BE2C (cell line): Measurements from ENCODE around the gene PPP2R5C.

Experiments
- DNase-seq: peaks from one replicate; pipeline ENCODE4 v3.0.0-alpha.2; 2020
- H3K27me3 ChIP-seq: fragments of 250-450 bp; sonication (Bioruptor Pico); 2 replicates; pipeline ENCODE4 v1.5.1; 2020; ENCODE audit warnings: mild to moderate bottlenecking
- H3K36me3 ChIP-seq: fragments of 250-450 bp; sonication (Bioruptor Pico); 2 replicates; pipeline ENCODE4 v1.5.1; 2020; ENCODE audit warnings: mild to moderate bottlenecking
- H3K4me1 ChIP-seq: fragments of 250-450 bp; sonication (Bioruptor Pico); 2 replicates; pipeline ENCODE4 v1.5.1; 2020
- H3K4me3 ChIP-seq: 2 replicates; pipeline ENCODE4 v1.5.1; 2011; ENCODE audit warnings: low read depth, low read length
- H3K9me3 ChIP-seq: fragments of 250-450 bp; sonication (Bioruptor Pico); 2 replicates; pipeline ENCODE4 v1.5.1; 2020
- TF ChIP-seq, protein P1 (sequence below): IDR thresholded peaks from 2 replicates; pipeline ENCODE4 v1.5.1; 2012; ENCODE audit warnings: mild to moderate bottlenecking, low read depth, low read length

PPP2R5C gene

GRCh38 chr14:101732118-101732517, 29.4 kb upstream of the PPP2R5C start:
- Histone ChIP-seq H3K4me3 (no peak overlapping the region), H3K9me3 (no peaks in the 10 kb centered on the region), H3K27me3 (no peaks in the 10 kb centered on the region), H3K4me1 (no peaks in the 10 kb centered on the region), H3K36me3 (no peaks in the 10 kb centered on the region)
- no peak for DNase-seq
- TF ChIP-seq, protein P1, sequence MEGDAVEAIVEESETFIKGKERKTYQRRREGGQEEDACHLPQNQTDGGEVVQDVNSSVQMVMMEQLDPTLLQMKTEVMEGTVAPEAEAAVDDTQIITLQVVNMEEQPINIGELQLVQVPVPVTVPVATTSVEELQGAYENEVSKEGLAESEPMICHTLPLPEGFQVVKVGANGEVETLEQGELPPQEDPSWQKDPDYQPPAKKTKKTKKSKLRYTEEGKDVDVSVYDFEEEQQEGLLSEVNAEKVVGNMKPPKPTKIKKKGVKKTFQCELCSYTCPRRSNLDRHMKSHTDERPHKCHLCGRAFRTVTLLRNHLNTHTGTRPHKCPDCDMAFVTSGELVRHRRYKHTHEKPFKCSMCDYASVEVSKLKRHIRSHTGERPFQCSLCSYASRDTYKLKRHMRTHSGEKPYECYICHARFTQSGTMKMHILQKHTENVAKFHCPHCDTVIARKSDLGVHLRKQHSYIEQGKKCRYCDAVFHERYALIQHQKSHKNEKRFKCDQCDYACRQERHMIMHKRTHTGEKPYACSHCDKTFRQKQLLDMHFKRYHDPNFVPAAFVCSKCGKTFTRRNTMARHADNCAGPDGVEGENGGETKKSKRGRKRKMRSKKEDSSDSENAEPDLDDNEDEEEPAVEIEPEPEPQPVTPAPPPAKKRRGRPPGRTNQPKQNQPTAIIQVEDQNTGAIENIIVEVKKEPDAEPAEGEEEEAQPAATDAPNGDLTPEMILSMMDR = no peak

GRCh38 chr14:101733211-101733610, 28.3 kb upstream of the PPP2R5C start:
- peak; percentile 56 for DNase-seq
- Histone ChIP-seq H3K9me3 (no peaks in the 10 kb centered on the region), H3K4me3 (no peak overlapping the region), H3K27me3 (no peaks in the 10 kb centered on the region), H3K36me3 (no peaks in the 10 kb centered on the region), H3K4me1 (no peaks in the 10 kb centered on the region)
- TF ChIP-seq, protein P1 = no peak

- no peak overlapping the region for H3K4me3 ChIP-seq
- no peaks in the 10 kb centered on the region for H3K9me3 ChIP-seq
- no peaks in the 10 kb centered on the region for H3K4me1 ChIP-seq
- DNase-seq = no peak
- no peaks in the 10 kb centered on the region for H3K36me3 ChIP-seq
- TF ChIP-seq, protein P1 = no peak
- no peaks in the 10 kb centered on the region for H3K27me3 ChIP-seq
Observed at GRCh38 chr14:101734246-101734847, 27.2 kb upstream of the PPP2R5C start.

GRCh38 chr14:101735453-101735852, 26.1 kb upstream of the PPP2R5C start:
- Histone ChIP-seq H3K4me1 (no peaks in the 10 kb centered on the region), H3K27me3 (no peaks in the 10 kb centered on the region), H3K9me3 (no peaks in the 10 kb centered on the region; the same call in 1 of the 2 replicates), H3K4me3 (no peak overlapping the region), H3K36me3 (no peaks in the 10 kb centered on the region)
- TF ChIP-seq, protein P1 = no peak
- no peak for DNase-seq

GRCh38 chr14:101736071-101736470, 25.4 kb upstream of the PPP2R5C start:
- Histone ChIP-seq H3K36me3 (no peaks in the 10 kb centered on the region), H3K4me1 (no peaks in the 10 kb centered on the region), H3K4me3 (no peak overlapping the region), H3K27me3 (no peaks in the 10 kb centered on the region), H3K9me3 (no peaks in the 10 kb centered on the region; the same call in 1 of the 2 replicates)
- TF ChIP-seq, protein P1 = no peak
- DNase-seq = no peak

DNA sequence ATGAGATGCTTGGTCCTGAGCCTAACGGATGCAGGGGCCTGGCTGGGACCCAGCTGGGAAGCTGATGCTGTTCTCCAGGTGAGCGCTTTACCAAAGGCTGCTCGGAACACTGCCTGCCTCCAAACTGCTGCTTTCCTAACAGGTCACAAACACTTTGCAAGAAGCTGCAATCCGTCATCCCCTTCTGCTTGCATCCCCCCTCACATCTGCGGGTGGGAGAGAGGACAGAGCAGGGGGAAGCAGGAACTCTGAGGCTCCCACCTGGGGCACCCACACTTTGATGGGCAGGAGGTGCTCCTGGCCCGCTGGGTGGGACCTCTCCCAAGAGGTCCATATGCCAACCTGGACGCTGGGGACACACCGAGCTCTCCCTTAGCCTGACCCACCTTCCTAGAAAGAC, 24.9 kb upstream of the PPP2R5C start:
- H3K4me3 ChIP-seq = no peak overlapping the region
- no peak for DNase-seq
- H3K36me3 ChIP-seq = no peaks in the 10 kb centered on the region
- TF ChIP-seq, protein P1 = no peak
- H3K4me1 ChIP-seq = no peaks in the 10 kb centered on the region
- H3K9me3 ChIP-seq = no peaks in the 10 kb centered on the region; the same call in 1 of the 2 replicates
- H3K27me3 ChIP-seq = no peaks in the 10 kb centered on the region
